Vagina (tissue), 2 donors: ENCODE results near the gene PPP2R2C. TPM values are rescaled to one million over a fixed set of nuclear protein-coding genes. Genes with fewer than 3 reads are reported as not detected.

Experiments
- DNase-seq, 2 donors: peaks; one replicate each; pipeline ENCODE4 v3.0.0-alpha.2; 2017; ENCODE audit errors: extremely low spot score in 2 of 2
- H3K27ac ChIP-seq: fragments of 200-600 bp; sonication (generic); one replicate; pipeline ENCODE4 v1.5.1; 2019
- H3K27me3 ChIP-seq: fragments of 200-600 bp; sonication (generic); one replicate; pipeline ENCODE4 v1.5.1; 2019
- H3K36me3 ChIP-seq, 2 donors: fragments of 200-600 bp; sonication (generic); one replicate each; pipeline ENCODE4 v1.5.1; 2017 to 2019
- H3K4me1 ChIP-seq: fragments of 200-600 bp; sonication (generic); one replicate; pipeline ENCODE4 v1.5.1; 2019
- H3K4me3 ChIP-seq, 2 donors: fragments of 200-600 bp; sonication (generic); 1 replicate in 1 of 2; 2 replicates in 1 of 2; pipeline ENCODE4 v1.5.1; 2016 to 2019
- H3K9me3 ChIP-seq: fragments of 200-600 bp; sonication (generic); one replicate; pipeline ENCODE4 v1.5.1; 2019
- POLR2A ChIP-seq, 2 donors: fragments of 450-650 bp; IDR thresholded peaks; one replicate each; pipeline ENCODE4 v1.6.1; 2017; ENCODE audit warnings: antibody characterized with exemption in 2 of 2, mild to moderate bottlenecking in 2 of 2, moderate library complexity in 2 of 2
- POLR2AphosphoS5 ChIP-seq, 2 donors: sonication (generic); formaldehyde crosslinking; IDR thresholded peaks; one replicate each; pipeline ENCODE4 v1.9.0; 2017; ENCODE audit warnings: antibody characterized with exemption in 2 of 2, mild to moderate bottlenecking in 2 of 2, low read depth in 1 of 2; ENCODE audit not compliant: insufficient read depth in 1 of 2
- intact Hi-C: fragments of 100-400 bp; cut with DNase I; formaldehyde crosslinking; loops from one replicate; pipeline ENCODE4 v1.15.1; 2023
- total RNA-seq: library from RNA; depleted of rRNA; stranded (reverse); fragments of >200 nt; gene quantifications from one replicate; pipeline ENCODE4 v1.2.3, GENCODE V29; 2016
- TF ChIP-seq, protein P1 (sequence below), 3 experiments: fragments of 450-650 bp in 2 of 3; fragments of 200-600 bp in 1 of 3; sonication (generic) in 1 of 3; IDR thresholded peaks; one replicate each; pipeline ENCODE4 v1.5.1; 2017 to 2019; ENCODE audit warnings: antibody characterized with exemption in 3 of 3, mild to moderate bottlenecking in 2 of 3, moderate library complexity in 2 of 3

Gene PPP2R2C
- total RNA-seq, 1 donor from 2014 or later = 17.2 TPM

DNA sequence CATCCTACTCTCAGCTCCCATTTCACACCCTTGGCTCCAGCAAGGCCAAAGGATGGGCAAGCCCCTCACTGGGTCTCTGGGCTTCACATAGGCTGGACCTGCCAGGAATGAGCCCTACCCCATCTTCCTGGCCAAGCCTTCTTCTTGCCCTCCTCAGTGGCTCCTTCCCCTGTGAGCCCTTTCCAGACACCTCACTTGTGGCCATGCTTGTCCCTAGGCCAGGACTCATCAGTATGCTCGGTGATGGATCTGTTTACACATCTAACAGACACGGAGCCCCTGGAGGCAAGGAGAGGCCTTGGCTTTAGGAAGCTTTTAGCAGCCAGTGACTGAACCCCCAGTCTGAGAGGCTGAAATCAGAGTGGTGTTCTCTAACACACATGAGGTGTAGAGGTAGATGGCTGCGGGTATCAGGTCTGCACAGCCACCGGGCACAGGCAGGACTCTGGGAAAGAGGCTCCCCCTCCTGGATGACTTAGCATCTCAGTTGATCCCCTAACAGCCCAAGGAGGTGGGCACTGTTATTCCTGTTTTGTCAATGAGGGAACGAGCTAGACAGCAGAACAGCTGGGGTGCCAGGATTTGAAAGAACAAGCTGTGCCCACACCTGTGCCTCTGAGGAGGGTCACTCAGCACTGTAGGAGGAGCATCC, 44.8 kb downstream of the PPP2R2C start:
- H3K9me3 ChIP-seq = no peaks in the 10 kb centered on the region
- no peaks in the 10 kb centered on the region for H3K27me3 ChIP-seq
- DNase-seq = no peak
- no peak overlapping the region for H3K27ac ChIP-seq
- H3K4me3 ChIP-seq = no peak overlapping the region
- H3K36me3 ChIP-seq = no peaks in the 10 kb centered on the region
- H3K4me1 ChIP-seq = no peaks in the 10 kb centered on the region
- intact Hi-C loops = no loop called here
- TF ChIP-seq POLR2AphosphoS5 (IDR thresholded peaks at IDR 0.05; ENCODE audit: insufficient read depth in 1 of 2, low read depth in 1 of 2) (no peak), POLR2A (IDR thresholded peaks at IDR 0.05) (no peak)
- TF ChIP-seq, protein P1, sequence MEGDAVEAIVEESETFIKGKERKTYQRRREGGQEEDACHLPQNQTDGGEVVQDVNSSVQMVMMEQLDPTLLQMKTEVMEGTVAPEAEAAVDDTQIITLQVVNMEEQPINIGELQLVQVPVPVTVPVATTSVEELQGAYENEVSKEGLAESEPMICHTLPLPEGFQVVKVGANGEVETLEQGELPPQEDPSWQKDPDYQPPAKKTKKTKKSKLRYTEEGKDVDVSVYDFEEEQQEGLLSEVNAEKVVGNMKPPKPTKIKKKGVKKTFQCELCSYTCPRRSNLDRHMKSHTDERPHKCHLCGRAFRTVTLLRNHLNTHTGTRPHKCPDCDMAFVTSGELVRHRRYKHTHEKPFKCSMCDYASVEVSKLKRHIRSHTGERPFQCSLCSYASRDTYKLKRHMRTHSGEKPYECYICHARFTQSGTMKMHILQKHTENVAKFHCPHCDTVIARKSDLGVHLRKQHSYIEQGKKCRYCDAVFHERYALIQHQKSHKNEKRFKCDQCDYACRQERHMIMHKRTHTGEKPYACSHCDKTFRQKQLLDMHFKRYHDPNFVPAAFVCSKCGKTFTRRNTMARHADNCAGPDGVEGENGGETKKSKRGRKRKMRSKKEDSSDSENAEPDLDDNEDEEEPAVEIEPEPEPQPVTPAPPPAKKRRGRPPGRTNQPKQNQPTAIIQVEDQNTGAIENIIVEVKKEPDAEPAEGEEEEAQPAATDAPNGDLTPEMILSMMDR (IDR thresholded peaks at IDR 0.05) = no peak

- H3K4me1 ChIP-seq = no peaks in the 10 kb centered on the region
- H3K4me3 ChIP-seq = no peak overlapping the region
- H3K36me3 ChIP-seq = no peaks in the 10 kb centered on the region
- DNase-seq = no peak
- intact Hi-C loops = no loop called here
- H3K9me3 ChIP-seq = no peaks in the 10 kb centered on the region
- no peak for TF ChIP-seq POLR2AphosphoS5 (IDR thresholded peaks at IDR 0.05; ENCODE audit: insufficient read depth in 1 of 2, low read depth in 1 of 2)
- TF ChIP-seq POLR2A (IDR thresholded peaks at IDR 0.05) = no peak
- TF ChIP-seq, protein P1 (IDR thresholded peaks at IDR 0.05) = no peak
- no peak overlapping the region for H3K27ac ChIP-seq
- no peaks in the 10 kb centered on the region for H3K27me3 ChIP-seq
Measured at GRCh38 chr4:6426571-6427438, 45.6 kb downstream of the PPP2R2C start.

DNA sequence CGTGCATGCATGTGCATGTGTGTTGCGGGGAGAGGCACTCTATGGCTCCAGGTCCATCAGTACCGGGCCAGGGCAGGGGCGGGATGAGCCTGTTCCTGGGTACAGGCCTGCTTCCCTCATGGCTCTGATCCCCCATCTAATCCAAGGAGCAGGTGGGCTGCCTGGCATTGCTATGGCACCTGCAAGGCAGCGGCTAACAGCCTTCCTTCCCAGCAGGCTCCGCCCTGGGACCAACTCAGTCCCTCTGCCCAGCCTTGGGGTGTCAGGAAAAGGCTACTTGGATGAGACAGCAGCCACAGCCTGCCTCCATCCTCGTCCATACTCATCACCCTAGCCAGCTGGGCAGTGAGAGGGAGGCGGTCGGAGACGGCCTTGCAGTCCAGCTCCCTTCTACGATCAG, 46.5 kb downstream of the PPP2R2C start:
- no peaks in the 10 kb centered on the region for H3K4me1 ChIP-seq
- TF ChIP-seq, protein P1 (IDR thresholded peaks at IDR 0.05) = no peak
- TF ChIP-seq POLR2AphosphoS5 (IDR thresholded peaks at IDR 0.05; ENCODE audit: insufficient read depth in 1 of 2, low read depth in 1 of 2) = no peak
- TF ChIP-seq POLR2A (IDR thresholded peaks at IDR 0.05) = no peak
- H3K36me3 ChIP-seq = no peaks in the 10 kb centered on the region
- H3K4me3 ChIP-seq = no peak overlapping the region
- intact Hi-C loops = no loop called here
- H3K9me3 ChIP-seq = no peaks in the 10 kb centered on the region
- H3K27me3 ChIP-seq = no peaks in the 10 kb centered on the region
- H3K27ac ChIP-seq = no peak overlapping the region
- DNase-seq = no peak

GRCh38 chr4:6425336-6425735, 47.1 kb downstream of the PPP2R2C start:
- H3K27ac ChIP-seq = no peak overlapping the region
- no peaks in the 10 kb centered on the region for H3K9me3 ChIP-seq
- H3K4me3 ChIP-seq = no peak overlapping the region
- no peaks in the 10 kb centered on the region for H3K4me1 ChIP-seq
- TF ChIP-seq, protein P1 (IDR thresholded peaks at IDR 0.05) = no peak
- TF ChIP-seq POLR2AphosphoS5 (IDR thresholded peaks at IDR 0.05; ENCODE audit: insufficient read depth in 1 of 2, low read depth in 1 of 2) (no peak), POLR2A (IDR thresholded peaks at IDR 0.05) (no peak)
- no peaks in the 10 kb centered on the region for H3K27me3 ChIP-seq
- no peaks in the 10 kb centered on the region for H3K36me3 ChIP-seq
- intact Hi-C loops = no loop called here
- no peak for DNase-seq

GRCh38 chr4:6424425-6424824, 48.0 kb downstream of the PPP2R2C start:
- no peak for DNase-seq
- Histone ChIP-seq H3K4me1 (no peaks in the 10 kb centered on the region), H3K27ac (no peak overlapping the region)

More at GRCh38 chr4:6424425-6424824, 48.0 kb downstream of the PPP2R2C start:
- H3K27me3 ChIP-seq = no peaks in the 10 kb centered on the region
- intact Hi-C loops = no loop called here
- no peak overlapping the region for H3K4me3 ChIP-seq
- H3K36me3 ChIP-seq = no peaks in the 10 kb centered on the region
- TF ChIP-seq POLR2A (IDR thresholded peaks at IDR 0.05) (no peak), POLR2AphosphoS5 (IDR thresholded peaks at IDR 0.05; ENCODE audit: insufficient read depth in 1 of 2, low read depth in 1 of 2) (no peak)
- H3K9me3 ChIP-seq = no peaks in the 10 kb centered on the region
